K562 (cell line): Measurements from ENCODE around the gene MPV17L2. TPM values are rescaled to one million over a fixed set of nuclear protein-coding genes. Genes with fewer than 3 reads are reported as not detected.
A peak's percentile ranks its signal among the peaks of the same experiment; 100 is the strongest.

Experiments used
- ATAC-seq: fragments of 200-7000 bp; cut with Tn5 transposase; 3 replicates; pipeline ENCODE4 v1.9.1; 2020; ENCODE audit warnings: moderate library complexity
- BruUV-seq: library from RNA; stranded (reverse); fragments of 400-500 nt; replicated peaks from 2 replicates; lab custom pipeline; 2021; lab: Mats Ljungman, UMichigan
- CTCF ChIA-PET: fragments of 300-600 bp; formaldehyde crosslinking; extraction: SDS; loops from one replicate; lab custom pipeline; 2021; ENCODE audit warnings: low intra/inter-chr PET ratio; lab: Yijun Ruan, JAX
- POLR2A ChIA-PET: fragments of 300-600, 350-650 bp; sonication (Branson Sonifier 250); formaldehyde crosslinking; extraction: SDS; loops from one replicate; lab custom pipeline; 2021; ENCODE audit warnings: antibody characterized with exemption, inconsistent platforms; lab: Yijun Ruan, JAX
- DNase-seq, 4 experiments: peaks; one replicate each; pipeline versions ENCODE4 v3.0.0 to v3.0.0-alpha.2; 2011 to 2018; ENCODE audit warnings: low spot score in 3 of 4, mixed read lengths in 3 of 4; ENCODE audit errors: extremely low read depth in 1 of 4
- FAIRE-seq: peaks from 2 replicates; lab custom pipeline; 2011; peaks lifted over from hg19 to GRCh38; lab: Jason Lieb, UNC
- H2AFZ ChIP-seq: 2 replicates; pipeline ENCODE4 v1.6.0; 2011; ENCODE audit warnings: low read depth, low read length, control low read depth, inconsistent platforms
- H3K27ac ChIP-seq: fragments of 200-600 bp; 3 replicates; pipeline ENCODE4 v1.8.0; 2011; ENCODE audit warnings: low read depth, mild to moderate bottlenecking, control low read depth, inconsistent platforms, low read length, moderate library complexity, mixed read lengths; ENCODE audit errors: extremely low read depth
- H3K27me3 ChIP-seq, 2 experiments: fragments of 300-600 bp in 1 of 2; 2 replicates in 1 of 2; 3 replicates in 1 of 2; pipeline versions ENCODE4 v1.6.0 to v1.8.0; 2011; ENCODE audit warnings: inconsistent platforms in 2 of 2, low read length in 2 of 2, mild to moderate bottlenecking in 1 of 2, mixed read lengths in 1 of 2, moderate library complexity in 1 of 2; ENCODE audit not compliant: control insufficient read depth in 2 of 2, insufficient read depth in 2 of 2
- H3K36me3 ChIP-seq: fragments of 300-600 bp; 3 replicates; pipeline ENCODE4 v1.8.0; 2011; ENCODE audit warnings: mild to moderate bottlenecking, low read length, inconsistent platforms; ENCODE audit not compliant: control insufficient read depth, insufficient read depth
- H3K4me1 ChIP-seq, 2 experiments: fragments of 200-600 bp in 1 of 2; replicated peaks in 1 of 2; 2 replicates in 1 of 2; 3 replicates in 1 of 2; pipeline versions ENCODE4 v1.5.1 to v1.8.0; 2011; ENCODE audit warnings: inconsistent platforms in 2 of 2, low read length in 2 of 2, mild to moderate bottlenecking in 1 of 2, mixed read lengths in 1 of 2, moderate library complexity in 1 of 2; ENCODE audit not compliant: control insufficient read depth in 2 of 2, insufficient read depth in 2 of 2
- H3K4me2 ChIP-seq: 2 replicates; pipeline ENCODE4 v1.6.1; 2011; ENCODE audit warnings: low read length, control low read depth, inconsistent platforms, mixed read lengths; ENCODE audit not compliant: insufficient read depth
- H3K4me3 ChIP-seq: fragments of 200-600 bp; sonication (generic), shearing (Covaris generic); 2 replicates; pipeline ENCODE4 v1.5.1; 2016; ENCODE audit warnings: control low read depth, inconsistent platforms
- H3K79me2 ChIP-seq: fragments of 200-600 bp; 3 replicates; pipeline ENCODE4 v1.8.0; 2011; ENCODE audit warnings: low read length, inconsistent platforms; ENCODE audit not compliant: control insufficient read depth, insufficient read depth
- H3K9ac ChIP-seq, 2 experiments: 2 replicates each; pipeline versions ENCODE4 v1.6.0 to v1.6.1; 2011; ENCODE audit warnings: low read depth in 2 of 2, low read length in 2 of 2, control low read depth in 1 of 2, inconsistent platforms in 1 of 2, mild to moderate bottlenecking in 1 of 2, mixed read lengths in 1 of 2; ENCODE audit not compliant: insufficient read depth in 1 of 2
- H3K9me1 ChIP-seq: one replicate; pipeline ENCODE4 v1.6.0; 2011; ENCODE audit warnings: inconsistent platforms, mild to moderate bottlenecking, low read length, moderate library complexity; ENCODE audit not compliant: control insufficient read depth, insufficient read depth
- H3K9me3 ChIP-seq: replicated peaks from 2 replicates; pipeline ENCODE4 v1.5.1; 2011; ENCODE audit warnings: low read depth, low read length, inconsistent platforms; ENCODE audit not compliant: control insufficient read depth, insufficient read depth
- H4K20me1 ChIP-seq: replicated peaks from 2 replicates; pipeline ENCODE4 v1.6.1; 2011; ENCODE audit warnings: low read length, inconsistent platforms, mixed read lengths; ENCODE audit not compliant: control insufficient read depth, insufficient read depth
- BHLHE40 ChIP-seq: IDR thresholded peaks from 2 replicates; pipeline ENCODE4 v1.6.1; 2011; ENCODE audit warnings: low read length, improper control_type of control experiment
- E2F3 ChIP-seq: fragments of 250-450 bp; sonication (Bioruptor Pico); IDR thresholded peaks from 2 replicates; pipeline ENCODE4 v1.4.0; 2020; ENCODE audit warnings: mild to moderate bottlenecking
- FOXK1 ChIP-seq: sonication (generic); formaldehyde crosslinking; IDR thresholded peaks from 2 replicates; pipeline ENCODE4 v1.8.0; 2022; ENCODE audit warnings: missing genetic modification reagents, mild to moderate bottlenecking, borderline replicate concordance
- FUS ChIP-seq: fragments of 200-400 bp; formaldehyde crosslinking; optimal IDR thresholded peaks from 2 replicates; pipeline ENCODE3; 2017; ENCODE audit warnings: low read depth, low read length
- RB1 ChIP-seq: fragments of 450-650 bp; IDR thresholded peaks from 2 replicates; pipeline ENCODE4 v1.6.1; 2017; ENCODE audit warnings: low read depth, mild to moderate bottlenecking
- REST ChIP-seq, 2 experiments: fragments of 450-650 bp; formaldehyde crosslinking in 1 of 2; IDR thresholded peaks; 2 replicates each; pipeline versions ENCODE4 v1.4.0 to v1.6.1; 2014 to 2020; ENCODE audit warnings: mild to moderate bottlenecking in 2 of 2, borderline replicate concordance in 1 of 2, low read depth in 1 of 2
- SIRT6 ChIP-seq: IDR thresholded peaks from one replicate; pipeline ENCODE4 v1.6.1; 2012; ENCODE audit warnings: low read depth, mild to moderate bottlenecking, control low read depth, inconsistent platforms, low read length, moderate library complexity
- SRSF3 ChIP-seq: fragments of 200-400 bp; formaldehyde crosslinking; IDR thresholded peaks from 2 replicates; pipeline ENCODE4 v1.6.1; 2016; ENCODE audit warnings: mild to moderate bottlenecking, low read length, moderate library complexity; ENCODE audit not compliant: insufficient read depth
- TBL1XR1 ChIP-seq, 2 experiments: IDR thresholded peaks; 2 replicates each; pipeline ENCODE4 v1.6.1; 2012; ENCODE audit warnings: improper control_type of control experiment in 2 of 2, low read length in 2 of 2, mild to moderate bottlenecking in 1 of 2
- ZBTB7A ChIP-seq: IDR thresholded peaks from 2 replicates; pipeline ENCODE4 v1.6.1; 2011; ENCODE audit warnings: low read depth, mild to moderate bottlenecking, low read length, moderate library complexity, borderline replicate concordance; ENCODE audit not compliant: control insufficient read depth
- ZFP36 ChIP-seq: fragments of 150-350 bp; IDR thresholded peaks from 2 replicates; pipeline ENCODE4 v1.6.1; 2018; ENCODE audit warnings: low read length, low read depth; ENCODE audit not compliant: partially characterized antibody
- ZNF311 ChIP-seq: fragments of 250-450 bp; sonication (Bioruptor Pico); IDR thresholded peaks from 2 replicates; pipeline ENCODE4 v1.4.0; 2020; ENCODE audit warnings: mild to moderate bottlenecking, moderate library complexity
- ZNF717 ChIP-seq: fragments of 250-450 bp; sonication (Bioruptor Pico); IDR thresholded peaks from 2 replicates; pipeline ENCODE4 v1.5.0; 2021
- WGBS: fragments of 100-300 bp; shearing (Covaris generic); methylation state at CpG from one replicate; pipeline ENCODE4 v1.1.6; 2016; ENCODE audit warnings: low coverage, mixed read lengths; ENCODE audit not compliant: insufficient coverage; ENCODE audit errors: missing lambda C conversion rate; 5-methylcytosine and 5-hydroxymethylcytosine counted together
- in situ Hi-C: fragments of 300-500 bp; cut with MboI; formaldehyde crosslinking; loops from 4 replicates; pipeline ENCODE4 v1.15.0; 2018; ENCODE audit warnings: inconsistent platforms, mixed read lengths
- intact Hi-C: fragments of 100-400 bp; cut with micrococcal nuclease; formaldehyde crosslinking; loops from 2 replicates; pipeline ENCODE4 v1.14.2; 2022
- polyA plus RNA-seq, 8 experiments: library from polyadenylated mRNA; depleted of rRNA in 4 of 8; stranded (reverse) in 5 of 8; unstranded in 3 of 8; fragments of >200 nt; fragmentation: Nextera tagmentation in 2 of 8; fragmentation: Illumina TruSeq in 1 of 8; extraction: Ambion mirVana in 2 of 8; extraction: Trizol in 1 of 8; gene quantifications; 2 replicates each; pipeline versions ENCODE4 v1.2.1 to v1.2.3, GENCODE V29; 2011 to 2014; ENCODE audit warnings: inconsistent platforms in 1 of 8, missing spikeins in 1 of 8
- total RNA-seq, 7 experiments: library from RNA; depleted of rRNA in 6 of 7; stranded (reverse); fragments of >200 nt in 6 of 7; fragmentation: Illumina TruSeq in 2 of 7; extraction: Trizol in 2 of 7; gene quantifications; 2 replicates each; pipeline versions ENCODE4 v1.2.1 to v1.2.3, GENCODE V29; 2011 to 2021; ENCODE audit warnings: low replicate concordance in 1 of 7

Gene MPV17L2
- total and polyA plus RNA-seq, 9 of the 15 experiments (the other 6 are each of a cell fraction or from before 2014, with no cell fraction given): 10.6 to 60.2 (median 28.5) TPM

GRCh38 chr19:18208098-18208951, 15.3 kb downstream of the MPV17L2 start:
- peak; percentile 67 to 74 (median 72) for DNase-seq
- H3K79me2 ChIP-seq: peaks cover 11% of the 10 kb centered on the region
- no peaks in the 10 kb centered on the region; a peak in 1 of 5 replicates for H3K27me3 ChIP-seq
- intact Hi-C loops: loop anchor here (1.0 to 5.0 kb wide), 2 partner anchors 43 to 119 kb away; no protein-coding TSS in a partner anchor
- H3K9me3 ChIP-seq: no peaks in the 10 kb centered on the region
- FAIRE-seq: peak; percentile 81
- ATAC-seq: no peak
- peak overlapping the region; percentile 25 for H3K4me2 ChIP-seq
- H3K27ac ChIP-seq: no peak overlapping the region
- peak overlapping the region in 1 of 2 experiments; percentile 75; a peak in 1 of 4 replicates for H3K9ac ChIP-seq
- H2AFZ ChIP-seq: peak overlapping the region; percentile 56
- no peaks in the 10 kb centered on the region for H3K9me1 ChIP-seq
- H3K4me1 ChIP-seq: peaks cover 10 to 37% of the 10 kb centered on the region in 2 experiments; a peak in 4 of 5 replicates
- no TSS peak for BruUV-seq
- no peaks in the 10 kb centered on the region for H3K36me3 ChIP-seq
- in situ Hi-C loops: loop anchor here (5.0 kb wide), 1 partner anchor 44 kb away; no protein-coding TSS in a partner anchor
- H3K4me3 ChIP-seq: no peak overlapping the region
- ChIA-PET CTCF (interaction anchor here (1.0 to 3.8 kb wide), 4 partner anchors 43 to 210 kb away, joined by 3 to 55 read pairs (median 6); partner anchors contain the start of gene SSBP4), POLR2A (interaction anchor here (0.5 to 1.1 kb wide), 5 partner anchors 16 to 177 kb away, joined by 3 to 4 read pairs (median 3); partner anchors contain the start of gene GDF15)
- WGBS: 15% methylated on average over 24 of the region's 32 CpGs
- no peaks in the 10 kb centered on the region; the same call in 1 of the 2 replicates for H4K20me1 ChIP-seq
- peak; percentile 32; the same call in 1 of the 2 replicates for TF ChIP-seq BHLHE40
- peak; percentile 78 for TF ChIP-seq REST (IDR thresholded peaks at IDR 0.05; ENCODE audit: borderline replicate concordance)
- TF ChIP-seq REST (CRISPR knock-in tag; IDR thresholded peaks at IDR 0.05; ENCODE audit: low read depth): no peak
- no peak for TF ChIP-seq ZNF311 (CRISPR knock-in tag)
- TF ChIP-seq FOXK1: no peak
- no peak for TF ChIP-seq SRSF3
- TF ChIP-seq TBL1XR1 (IDR thresholded peaks at IDR 0.05; ENCODE audit: low read length in 2 of 2): no peak
- no peak for TF ChIP-seq ZNF717 (CRISPR knock-in tag)
- TF ChIP-seq FUS: no peak
- TF ChIP-seq E2F3: no peak
- no peak for TF ChIP-seq SIRT6
- TF ChIP-seq ZFP36: no peak
- TF ChIP-seq ZBTB7A: peak; percentile 84; the same call in 1 of the 2 replicates
- TF ChIP-seq RB1: 0 out of 2 replicates have a peak, but pooled peaks have one; percentile 18
